Measurements from ENCODE around the gene ZNF532. TPM values are rescaled to one million over a fixed set of nuclear protein-coding genes. Genes with fewer than 3 reads are reported as not detected.
"Not testable (repeated sequence)": the region's sequence is repeated elsewhere in the genome, so short reads cannot be mapped to it uniquely, and the experiment has no call there.

The ZNF532 gene
- polyA plus RNA-seq = 10 to 100 TPM in 2 of 3 donors, 1 to 10 TPM in 1; 5.6 to 25.1 (median 18.9) TPM

DNA sequence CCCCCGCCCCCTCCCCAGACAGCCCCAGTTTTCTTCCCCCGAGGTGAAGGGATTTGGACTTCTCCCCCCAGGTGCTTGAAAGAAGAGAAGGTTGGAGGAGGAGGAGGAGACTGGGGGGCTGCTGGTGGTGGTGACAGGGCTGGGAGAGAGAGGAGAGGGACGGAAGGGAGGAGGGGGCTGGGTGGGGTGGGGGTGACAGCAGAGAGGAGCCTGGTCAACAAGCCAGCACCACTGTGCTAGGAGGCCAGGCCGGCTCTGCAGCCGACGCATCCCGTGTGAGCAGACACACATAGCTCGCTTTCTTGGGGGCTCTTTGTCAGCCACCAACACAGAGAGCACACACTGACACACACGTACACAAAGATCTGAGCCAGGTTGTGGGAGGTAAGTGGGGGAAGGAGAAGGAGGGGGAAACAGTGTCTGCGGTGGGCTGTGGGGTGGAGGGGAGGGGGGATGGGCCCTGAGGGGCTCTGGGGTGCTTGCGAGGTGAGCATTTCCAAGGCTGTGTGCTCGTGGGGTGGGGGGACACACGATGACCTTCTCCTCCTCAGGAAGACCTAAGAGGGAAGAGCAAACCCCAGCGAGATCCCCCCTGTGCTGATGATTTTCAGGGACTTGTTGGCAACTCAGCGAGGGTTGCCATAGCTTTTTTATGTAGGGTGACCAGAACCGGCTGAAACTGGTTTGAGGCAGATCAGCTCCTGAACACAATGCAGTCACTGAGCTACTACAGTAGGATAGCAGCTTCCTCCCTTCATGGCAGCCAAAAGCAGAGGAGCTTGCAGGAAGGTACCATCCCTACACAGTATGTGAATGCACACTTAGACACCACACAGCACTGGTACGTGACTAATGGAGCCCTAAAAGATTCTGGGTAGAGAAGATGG is at the start of gene ZNF532:
TSS of gene ZNF532 (plus strand) at position 732 of the 887 bp plus-strand sequence. CDS start 53,411 bp downstream, outside the sequence.
- peak within 1 kb of the TSS; percentile 62 for H3K27ac ChIP-seq (ENCODE audit: low read depth, low read length)

GRCh38 chr18:58819051-58819450 is 45.6 kb upstream of the ZNF532 start:
- WGBS, 3 donors = 35 to 50% (median 43%) methylated on average over 4 of the region's 4 CpGs
- H3K27ac ChIP-seq (ENCODE audit: low read depth, low read length) = no peak overlapping the region

More for the DNA sequence above, at the start of gene ZNF532:
- WGBS, 3 donors = 37 to 63% (median 50%) methylated on average over 17 of the region's 17 CpGs

GRCh38 chr18:58820251-58820650 is 44.4 kb upstream of the ZNF532 start:
- H3K27ac ChIP-seq (ENCODE audit: low read depth, low read length) = no peak overlapping the region
- WGBS, 3 donors = 89 to 97% (median 90%) methylated on average over 3 of the region's 3 CpGs

DNA sequence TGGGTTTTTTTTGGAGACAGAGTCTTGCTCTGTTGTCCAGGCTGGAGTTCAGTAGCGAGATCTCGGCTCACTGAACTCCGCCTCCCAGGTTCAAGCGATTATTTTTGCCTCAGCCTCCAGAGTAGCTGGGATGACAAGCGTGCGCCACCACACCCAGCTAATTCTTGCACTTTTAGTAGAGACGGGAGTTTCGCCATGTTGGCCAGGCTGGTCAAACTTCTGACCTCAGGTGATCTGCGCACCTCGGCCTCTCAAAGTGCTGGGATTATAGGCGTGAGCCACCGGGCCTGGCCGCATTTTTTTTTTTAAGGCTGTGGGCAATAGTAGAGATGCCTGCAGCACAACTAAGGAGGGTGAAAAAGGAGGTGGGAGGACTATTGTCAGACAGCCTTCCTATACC is 41.7 kb upstream of the ZNF532 start:
- no peak overlapping the region for H3K27ac ChIP-seq (ENCODE audit: low read depth, low read length)
- 91 to 94% (median 93%) methylated on average over 13 of the region's 13 CpGs for WGBS, 3 donors

- H3K27ac ChIP-seq (ENCODE audit: low read depth, low read length) = no peak overlapping the region
- 73 to 87% (median 82%) methylated on average over 4 of the region's 4 CpGs for WGBS, 3 donors
Measured at GRCh38 chr18:58823412-58823811, 41.3 kb upstream of the ZNF532 start.

DNA sequence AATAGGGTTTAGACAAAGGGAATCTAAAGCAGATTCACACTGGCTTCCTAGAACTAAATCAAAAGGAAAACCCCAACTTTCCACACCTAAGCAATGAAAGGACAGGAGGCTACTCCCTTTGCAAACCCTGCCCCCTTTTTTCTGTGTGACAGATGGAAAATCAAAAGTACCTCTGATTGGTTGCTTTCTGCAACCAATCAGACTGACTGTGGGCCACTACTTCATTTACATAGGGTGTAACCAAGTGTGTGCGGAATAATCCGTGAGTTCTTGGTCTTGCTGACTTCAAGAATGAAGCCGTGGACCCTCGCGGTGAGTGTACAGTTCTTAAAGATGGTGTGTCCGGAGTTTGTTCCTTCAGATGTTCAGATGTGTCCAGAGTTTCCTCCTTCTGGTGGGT is 37.8 kb upstream of the ZNF532 start:
- 94 to 96% (median 95%) methylated on average over 6 of the region's 6 CpGs for WGBS, 3 donors

DNA sequence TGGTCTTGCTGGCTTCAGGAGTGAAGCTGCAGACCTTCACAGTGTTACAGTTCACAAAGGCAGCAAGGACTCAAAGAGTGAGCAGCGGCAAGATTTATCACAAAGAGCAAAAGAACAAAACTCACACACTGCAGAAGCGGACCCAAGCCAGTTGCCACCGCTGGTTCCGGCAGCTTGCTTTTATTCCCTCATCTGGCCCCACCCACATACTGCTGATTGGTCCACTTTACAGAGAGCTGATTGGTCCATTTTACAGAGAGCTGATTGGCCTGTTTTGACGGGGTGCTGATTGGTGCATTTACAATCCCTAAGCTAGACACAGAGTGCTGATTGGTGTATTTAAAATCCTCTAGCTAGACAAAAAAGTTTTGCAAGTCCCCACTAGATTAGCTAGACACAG is 37.2 kb upstream of the ZNF532 start:
- H3K27ac ChIP-seq (ENCODE audit: low read depth, low read length) = no peak overlapping the region
- 94 to 97% (median 94%) methylated on average over 5 of the region's 5 CpGs for WGBS, 3 donors

More for the DNA sequence above, 37.8 kb upstream of the ZNF532 start:
- not testable (repeated sequence) for H3K27ac ChIP-seq (ENCODE audit: low read depth, low read length)

GRCh38 chr18:58827886-58828285 is 36.8 kb upstream of the ZNF532 start:
- 97% methylated on average over 24 of the region's 24 CpGs for whole genome bisulfite sequencing, 3 donors
- no peak overlapping the region for H3K27ac ChIP-seq (ENCODE audit: low read depth, low read length)

DNA sequence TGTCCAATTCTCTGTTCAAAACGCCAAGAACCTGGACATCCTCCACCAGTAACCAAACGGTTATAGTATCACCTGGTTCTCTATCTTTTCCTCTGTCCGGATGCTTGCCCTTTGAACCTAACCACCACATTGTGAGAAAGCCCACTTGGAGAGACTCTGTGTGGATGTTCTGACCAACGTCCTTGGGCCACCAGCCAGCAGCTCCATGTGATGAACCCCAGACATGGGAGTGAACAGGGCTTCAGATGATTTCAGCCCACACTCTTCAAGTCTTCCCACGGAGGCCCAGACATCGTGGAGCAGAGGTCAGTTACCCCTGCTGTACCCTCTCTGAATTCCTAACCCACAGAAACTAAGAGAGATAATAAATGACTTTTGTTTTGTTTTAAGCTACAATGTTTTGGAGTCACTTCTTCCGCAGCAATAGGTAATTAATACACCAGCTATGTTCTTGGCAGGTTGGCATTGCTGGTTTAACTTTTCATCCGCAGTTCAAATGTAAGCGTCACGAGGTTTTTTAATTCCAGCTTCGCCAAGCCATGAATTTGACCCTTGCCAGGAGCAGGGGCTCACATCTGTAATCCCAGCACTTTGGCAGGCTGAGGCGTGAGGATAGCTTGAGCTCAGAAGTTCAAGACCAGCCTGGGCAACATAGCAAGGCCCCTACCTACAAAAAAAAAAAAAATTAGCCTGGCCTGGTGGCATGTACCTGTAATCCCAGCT is 36.1 kb upstream of the ZNF532 start:
- WGBS, 3 donors = 69 to 85% (median 83%) methylated on average over 12 of the region's 12 CpGs
- no peak overlapping the region for H3K27ac ChIP-seq (ENCODE audit: low read depth, low read length)

DNA sequence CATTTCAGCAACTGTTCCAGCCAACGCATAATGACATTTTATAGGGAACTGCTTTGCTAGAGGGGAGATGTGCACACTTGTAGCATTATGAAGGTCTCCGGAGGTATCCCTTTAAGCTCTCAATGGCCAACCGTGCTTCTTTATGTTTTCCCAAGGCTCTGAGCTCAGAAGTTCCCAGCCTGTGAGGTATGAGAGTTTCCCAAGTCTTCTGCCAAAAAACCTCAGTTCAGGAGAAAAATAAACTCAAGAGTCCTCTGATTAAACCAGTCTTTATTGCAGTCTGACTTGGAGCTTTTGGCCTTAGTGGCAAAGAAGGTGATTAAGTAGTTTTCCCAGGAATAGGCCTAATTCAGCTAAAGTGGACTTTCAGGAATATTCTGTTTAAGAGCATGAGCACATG is 35.4 kb upstream of the ZNF532 start:
- WGBS, 3 donors = 69 to 87% (median 82%) methylated on average over 3 of the region's 3 CpGs
- no peak overlapping the region for H3K27ac ChIP-seq (ENCODE audit: low read depth, low read length)

GRCh38 chr18:58829886-58830285 is 34.8 kb upstream of the ZNF532 start:
- WGBS, 3 donors = 72 to 84% (median 78%) methylated on average over 3 of the region's 3 CpGs
- H3K27ac ChIP-seq (ENCODE audit: low read depth, low read length) = not testable (repeated sequence)

- 75 to 86% (median 84%) methylated on average over 1 of the region's 1 CpG for WGBS, 3 donors
- no peak overlapping the region for H3K27ac ChIP-seq (ENCODE audit: low read depth, low read length)
Measured at GRCh38 chr18:58831606-58832005, 33.1 kb upstream of the ZNF532 start.

- WGBS, 3 donors = 89 to 94% (median 91%) methylated on average over 5 of the region's 5 CpGs
- no peak overlapping the region for H3K27ac ChIP-seq (ENCODE audit: low read depth, low read length)
Measured at GRCh38 chr18:58838165-58838860, 26.4 kb upstream of the ZNF532 start.

- 81 to 97% (median 95%) methylated on average over 6 of the region's 6 CpGs for WGBS, 3 donors
- no peak overlapping the region for H3K27ac ChIP-seq (ENCODE audit: low read depth, low read length)
Measured at GRCh38 chr18:58838946-58839345, 25.7 kb upstream of the ZNF532 start.

DNA sequence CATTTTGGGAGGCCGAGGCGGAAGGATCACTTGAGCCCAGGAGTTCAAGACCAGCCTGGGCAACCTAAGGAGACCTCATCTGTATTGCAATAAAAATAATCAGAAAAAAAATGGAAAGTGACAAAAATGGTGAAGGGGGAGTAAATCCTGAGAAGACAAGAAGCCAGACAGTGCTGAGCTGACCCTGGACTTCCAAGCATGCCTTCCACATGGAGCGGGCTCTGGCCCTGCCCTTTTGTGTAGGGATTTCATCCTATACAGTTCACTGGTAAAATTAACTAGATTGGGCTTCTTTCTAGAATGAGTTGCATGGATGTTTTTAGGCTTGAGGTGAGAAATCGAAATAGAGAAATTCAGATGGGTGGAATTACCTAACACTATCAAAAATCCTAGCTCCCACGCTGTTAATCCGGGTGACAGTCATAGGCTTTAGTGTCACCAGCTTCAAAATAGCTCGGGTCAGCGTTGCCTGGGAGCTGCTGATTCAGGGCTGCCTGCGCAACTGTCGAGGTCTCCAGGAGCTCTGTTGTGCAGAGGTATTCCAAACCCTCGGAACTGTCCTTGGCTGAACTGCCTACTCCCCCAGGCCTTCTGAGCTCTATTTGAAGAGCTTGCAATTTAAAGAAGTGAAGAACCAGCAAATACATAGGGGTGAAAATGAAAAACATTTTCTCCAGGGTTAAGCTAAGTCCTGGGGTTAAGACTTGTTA is 21.5 kb upstream of the ZNF532 start:
- 76 to 87% (median 81%) methylated on average over 11 of the region's 11 CpGs for WGBS, 3 donors

GRCh38 chr18:58843688-58844035 is 21.0 kb upstream of the ZNF532 start:
- no peak overlapping the region for H3K27ac ChIP-seq (ENCODE audit: low read depth, low read length)
- 78 to 87% (median 83%) methylated on average over 2 of the region's 2 CpGs for WGBS, 3 donors

More for the DNA sequence above, 21.5 kb upstream of the ZNF532 start:
- no peak overlapping the region for H3K27ac ChIP-seq (ENCODE audit: low read depth, low read length)

DNA sequence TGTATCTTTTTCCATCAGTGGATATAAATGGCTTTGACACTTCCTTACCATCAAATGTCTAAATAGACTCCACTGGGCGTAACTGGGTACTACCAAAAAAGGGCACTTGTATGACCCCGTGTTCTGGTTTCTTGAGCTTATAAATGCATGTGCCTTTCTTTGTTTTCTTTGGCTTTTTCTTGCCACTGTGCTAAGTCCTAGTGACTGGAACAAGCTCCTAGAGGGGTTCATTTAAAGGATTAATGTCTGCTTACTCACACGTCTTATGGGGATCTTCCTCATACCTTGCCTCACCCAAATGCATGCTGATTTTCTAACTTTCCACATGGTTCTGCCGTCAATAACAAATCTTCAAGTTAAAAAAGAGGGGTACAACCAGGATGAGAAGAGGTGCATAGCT is 19.8 kb upstream of the ZNF532 start:
- 80 to 92% (median 84%) methylated on average over 4 of the region's 4 CpGs for WGBS, 3 donors
- no peak overlapping the region for H3K27ac ChIP-seq (ENCODE audit: low read depth, low read length)

Data from adipose tissue (tissue), 3 donors.